GM12892 (cell line): Measurements from ENCODE around the gene TMTC1.

Experiments
- POLR2A ChIP-seq: IDR thresholded peaks from 2 replicates; pipeline ENCODE4 v1.6.1; 2011; ENCODE audit warnings: low read depth, low read length, control low read depth
- POLR2AphosphoS5 ChIP-seq: IDR thresholded peaks from 2 replicates; pipeline ENCODE4 v1.6.1; 2011; ENCODE audit warnings: low read depth, low read length, control low read depth
- TAF1 ChIP-seq: IDR thresholded peaks from 2 replicates; pipeline ENCODE4 v1.6.1; 2011; ENCODE audit warnings: low read depth, mild to moderate bottlenecking, control low read depth, low read length, borderline replicate concordance

DNA sequence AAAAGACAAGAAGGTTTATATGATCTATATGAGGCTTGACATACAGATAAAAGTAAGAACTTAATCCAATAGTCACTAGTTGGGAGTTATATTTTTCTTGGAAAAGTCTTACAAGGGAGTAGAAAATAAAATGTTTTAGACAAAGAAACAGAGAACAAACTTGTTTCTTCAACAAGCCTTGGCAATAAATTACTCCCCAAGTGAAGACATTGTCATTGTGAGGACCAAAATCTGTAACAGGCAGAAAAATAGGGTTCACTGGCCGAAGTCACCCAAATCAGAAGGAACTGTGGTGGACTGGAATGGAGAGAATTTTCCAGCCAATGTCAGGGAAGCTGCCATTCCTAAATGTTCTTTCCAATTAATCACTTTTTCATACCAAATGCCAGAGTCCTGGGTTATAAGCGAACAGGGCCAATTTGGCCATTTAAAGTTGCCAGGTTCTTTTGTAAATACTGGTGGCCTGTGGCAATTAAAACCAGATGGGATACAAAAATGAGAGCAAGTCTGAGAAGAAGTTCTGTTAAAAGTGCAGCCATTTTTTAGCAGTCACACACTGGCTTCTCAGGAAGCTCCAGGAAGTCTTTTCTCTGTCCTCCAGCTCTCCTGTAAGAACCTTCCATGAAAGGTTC is 168.9 kb downstream of the TMTC1 start:
- TF ChIP-seq TAF1 (no peak), POLR2AphosphoS5 (no peak), POLR2A (no peak)
